AG04449 (cell line): ENCODE measurements around the gene PCNX1.
A peak's percentile ranks its signal among the peaks of the same experiment; 100 is the strongest.

Experiments used
- CTCF ChIA-PET: fragments of 350-600 bp; formaldehyde crosslinking; extraction: SDS; loops from one replicate; lab custom pipeline; 2021; ENCODE audit warnings: antibody characterized with exemption; lab: Yijun Ruan, JAX
- POLR2A ChIA-PET: fragments of 400-600, 350-600 bp; formaldehyde crosslinking; extraction: SDS; loops from one replicate; lab custom pipeline; 2020; ENCODE audit warnings: antibody characterized with exemption, inconsistent platforms; lab: Yijun Ruan, JAX
- DNase-seq: peaks from one replicate; pipeline ENCODE4 v3.0.0-alpha.2; 2010; ENCODE audit warnings: low read depth, low spot score
- H3K4me3 ChIP-seq: 2 replicates; pipeline ENCODE4 v1.5.1; 2011; ENCODE audit warnings: low read depth, mild to moderate bottlenecking, control low read depth, low read length
- TF ChIP-seq, protein P1 (sequence below): IDR thresholded peaks from one replicate; pipeline ENCODE4 v1.5.1; 2011; ENCODE audit warnings: mild to moderate bottlenecking, moderate library complexity, low read length, control low read depth, inconsistent platforms; ENCODE audit not compliant: insufficient read depth; ENCODE audit errors: missing control alignments

PCNX1 gene

GRCh38 chr14:70888681-70889175, 18.5 kb upstream of the PCNX1 start:
- no peak overlapping the region for H3K4me3 ChIP-seq

DNA sequence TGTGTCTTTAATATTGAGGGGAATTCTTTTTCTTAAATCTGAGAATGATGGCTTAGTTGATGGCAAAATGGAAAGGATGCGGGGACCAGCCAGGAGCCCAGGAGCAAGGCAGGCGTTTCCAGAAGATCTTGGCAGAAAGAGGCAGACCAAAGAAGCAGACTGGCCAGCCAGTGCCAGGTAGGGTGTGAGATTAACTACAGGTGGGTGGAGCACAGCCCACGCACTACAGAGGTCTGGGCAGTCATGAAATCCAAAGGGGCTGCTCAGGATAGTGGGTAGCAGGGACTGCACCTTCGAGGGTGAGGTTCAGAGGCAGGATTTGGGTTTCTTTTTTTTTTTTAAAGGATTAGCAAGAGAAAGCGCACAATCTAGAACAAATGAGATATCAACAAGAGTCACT, 17.7 kb upstream of the PCNX1 start:
- CTCF ChIA-PET, result interaction anchor here (0.8 to 1.6 kb wide), 4 partner anchors 8 to 71 kb away, joined by 3 to 8 read pairs (median 4); no protein-coding TSS in a partner anchor
- POLR2A ChIA-PET, result no interaction called here
- TF ChIP-seq, protein P1, sequence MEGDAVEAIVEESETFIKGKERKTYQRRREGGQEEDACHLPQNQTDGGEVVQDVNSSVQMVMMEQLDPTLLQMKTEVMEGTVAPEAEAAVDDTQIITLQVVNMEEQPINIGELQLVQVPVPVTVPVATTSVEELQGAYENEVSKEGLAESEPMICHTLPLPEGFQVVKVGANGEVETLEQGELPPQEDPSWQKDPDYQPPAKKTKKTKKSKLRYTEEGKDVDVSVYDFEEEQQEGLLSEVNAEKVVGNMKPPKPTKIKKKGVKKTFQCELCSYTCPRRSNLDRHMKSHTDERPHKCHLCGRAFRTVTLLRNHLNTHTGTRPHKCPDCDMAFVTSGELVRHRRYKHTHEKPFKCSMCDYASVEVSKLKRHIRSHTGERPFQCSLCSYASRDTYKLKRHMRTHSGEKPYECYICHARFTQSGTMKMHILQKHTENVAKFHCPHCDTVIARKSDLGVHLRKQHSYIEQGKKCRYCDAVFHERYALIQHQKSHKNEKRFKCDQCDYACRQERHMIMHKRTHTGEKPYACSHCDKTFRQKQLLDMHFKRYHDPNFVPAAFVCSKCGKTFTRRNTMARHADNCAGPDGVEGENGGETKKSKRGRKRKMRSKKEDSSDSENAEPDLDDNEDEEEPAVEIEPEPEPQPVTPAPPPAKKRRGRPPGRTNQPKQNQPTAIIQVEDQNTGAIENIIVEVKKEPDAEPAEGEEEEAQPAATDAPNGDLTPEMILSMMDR, result no peak
- H3K4me3 ChIP-seq, result no peak overlapping the region
- DNase-seq, result no peak

More at GRCh38 chr14:70888681-70889175, 18.5 kb upstream of the PCNX1 start:
- peak; percentile 33 for DNase-seq
- ChIA-PET CTCF (interaction anchor here (0.8 to 1.6 kb wide), 7 partner anchors 9 to 71 kb away, joined by 3 to 8 read pairs (median 3); partner anchors contain the start of gene PCNX1), POLR2A (interaction anchor here (0.6 to 1.0 kb wide), 2 partner anchors 12 to 37 kb away, joined by 3 read pairs; no protein-coding TSS in a partner anchor)
- TF ChIP-seq, protein P1, result no peak

GRCh38 chr14:70890826-70891659, 16.2 kb upstream of the PCNX1 start:
- POLR2A ChIA-PET, result no interaction called here
- no peak for DNase-seq
- CTCF ChIA-PET, result interaction anchor here (3.4 kb wide), 1 partner anchor 15 kb away, joined by 26 read pairs; the partner anchor contains the start of gene PCNX1
- TF ChIP-seq, protein P1, result no peak
- H3K4me3 ChIP-seq, result no peak overlapping the region

- ChIA-PET CTCF (interaction anchor here (3.4 kb wide), 1 partner anchor 14 kb away, joined by 26 read pairs; the partner anchor contains the start of gene PCNX1), POLR2A (no interaction called here)
- TF ChIP-seq, protein P1, result no peak
- DNase-seq, result no peak
- H3K4me3 ChIP-seq, result no peak overlapping the region
Observed at GRCh38 chr14:70891737-70892136, 15.5 kb upstream of the PCNX1 start.

GRCh38 chr14:70893062-70893845, 14.0 kb upstream of the PCNX1 start:
- CTCF ChIA-PET, result interaction anchor here (1.5 to 3.4 kb wide), 2 partner anchors 13 to 76 kb away, joined by 4 to 26 read pairs; partner anchors contain the start of gene PCNX1
- H3K4me3 ChIP-seq, result no peak overlapping the region
- DNase-seq, result no peak
- TF ChIP-seq, protein P1, result no peak
- POLR2A ChIA-PET, result no interaction called here
